Kidney (tissue), 14 donors: Measurements from ENCODE around the gene CLRN3. TPM values are rescaled to one million over a fixed set of nuclear protein-coding genes. Genes with fewer than 3 reads are reported as not detected.

ENCODE experiments used
- DNase-seq, 5 donors: peaks; one replicate each; pipeline ENCODE4 v3.0.0-alpha.2; 2013 to 2020
- FAIRE-seq: peaks from 2 replicates; lab custom pipeline; 2012; peaks lifted over from hg19 to GRCh38; lab: Jason Lieb, UNC
- H3K27ac ChIP-seq, 2 donors: one replicate each; pipeline ENCODE4 v1.7.0; 2013; ENCODE audit warnings: low read depth in 2 of 2, low read length in 2 of 2, inconsistent platforms in 1 of 2
- H3K27me3 ChIP-seq: one replicate; pipeline ENCODE4 v1.7.1; 2013; ENCODE audit warnings: low read length, inconsistent platforms; ENCODE audit not compliant: control insufficient read depth, insufficient read depth
- H3K36me3 ChIP-seq, 3 donors: one replicate each; pipeline versions ENCODE4 v1.7.0 to v1.7.1; 2013; ENCODE audit warnings: low read length in 3 of 3, control low read depth in 1 of 3, inconsistent platforms in 1 of 3; ENCODE audit not compliant: insufficient read depth in 3 of 3, control insufficient read depth in 2 of 3
- H3K4me1 ChIP-seq, 3 donors: one replicate each; pipeline versions ENCODE4 v1.7.0 to v1.7.1; 2013; ENCODE audit warnings: low read length in 3 of 3, inconsistent platforms in 1 of 3, low read depth in 1 of 3; ENCODE audit not compliant: control insufficient read depth in 2 of 3, insufficient read depth in 2 of 3
- H3K4me3 ChIP-seq, 3 donors: one replicate each; pipeline versions ENCODE4 v1.7.0 to v1.8.1; 2013; ENCODE audit warnings: low read length in 3 of 3, control low read depth in 1 of 3, inconsistent platforms in 1 of 3
- H3K9ac ChIP-seq, 3 donors: one replicate each; pipeline versions ENCODE4 v1.7.0 to v1.7.1; 2013; ENCODE audit warnings: low read length in 3 of 3, control low read depth in 1 of 3, inconsistent platforms in 1 of 3
- H3K9me3 ChIP-seq, 3 donors: one replicate each; pipeline versions ENCODE4 v1.7.0 to v1.7.1; 2013; ENCODE audit warnings: low read length in 3 of 3, control low read depth in 1 of 3, inconsistent platforms in 1 of 3; ENCODE audit not compliant: control insufficient read depth in 2 of 3, insufficient read depth in 1 of 3
- CTCF ChIP-seq: IDR thresholded peaks from 3 replicates; pipeline ENCODE4 v1.5.1; 2012; ENCODE audit warnings: mild to moderate bottlenecking, moderate library complexity, borderline replicate concordance; ENCODE audit not compliant: insufficient read depth; ENCODE audit errors: extremely low read depth
- intact Hi-C: fragments of 100-400 bp; cut with DNase I; formaldehyde crosslinking; loops from one replicate; pipeline ENCODE4 v1.11.1; 2022
- polyA plus RNA-seq: library from polyadenylated mRNA; stranded (reverse); fragments of 350-450 nt; fragmentation: Illumina TruSeq; extraction: RNeasy Lipid Tissue Mini Kit (QIAGEN cat#74804); gene quantifications from one replicate; pipeline ENCODE4 v1.2.3, GENCODE V29; 2014; ENCODE audit warnings: low read depth, low replicate concordance; ENCODE audit not compliant: insufficient read depth
- total RNA-seq: library from RNA; stranded (reverse); fragmentation: NEBNext Ultra II Directional; extraction: Animal tissue kit (Norgen Biotek cat#: 25700); gene quantifications from one replicate; pipeline ENCODE4 v1.2.1, GENCODE V29; 2021
- donor health status: control.
- donor health status: control.
- donor health status: control.
- donor health status: control.
- donor health status: control.
- donor health status: DM: yes; HTN: yes; CAD: no.
- donor health status: Normal renal cell carcinoma (clear cell type).

Gene CLRN3
- total and polyA plus RNA-seq, 2 donors from 2014 or later = 9.4 to 42.1 TPM

GRCh38 chr10:127882801-127883459, 9.8 kb downstream of the CLRN3 start:
- intact Hi-C loops = no loop called here
- Histone ChIP-seq H3K9ac (no peak overlapping the region), H3K36me3 (peaks cover 0 to 6% (median 0%) of the 10 kb centered on the region in 3 donors), H3K4me1 (peaks cover 0 to 13% (median 6%) of the 10 kb centered on the region in 3 donors), H3K9me3 (no peaks in the 10 kb centered on the region), H3K4me3 (no peak overlapping the region), H3K27ac (no peak overlapping the region), H3K27me3 (no peaks in the 10 kb centered on the region)
- no peak for FAIRE-seq
- no peak for DNase-seq
- no peak for TF ChIP-seq CTCF

GRCh38 chr10:127882391-127882790, 10.3 kb downstream of the CLRN3 start:
- intact Hi-C loops = no loop called here
- FAIRE-seq (no peak), DNase-seq (no peak)
- Histone ChIP-seq H3K9me3 (no peaks in the 10 kb centered on the region), H3K4me3 (no peak overlapping the region), H3K9ac (no peak overlapping the region), H3K36me3 (peaks cover 0 to 6% (median 0%) of the 10 kb centered on the region in 3 donors), H3K27ac (no peak overlapping the region), H3K4me1 (peaks cover 0 to 13% (median 4%) of the 10 kb centered on the region in 3 donors), H3K27me3 (no peaks in the 10 kb centered on the region)
- TF ChIP-seq CTCF = no peak

GRCh38 chr10:127881262-127881661, 11.5 kb downstream of the CLRN3 start:
- H3K9me3 ChIP-seq = no peaks in the 10 kb centered on the region
- DNase-seq = no peak
- FAIRE-seq = no peak
- no peak overlapping the region for H3K27ac ChIP-seq
- peaks cover 0 to 13% (median 4%) of the 10 kb centered on the region in 3 donors for H3K4me1 ChIP-seq
- peaks cover 0 to 6% (median 0%) of the 10 kb centered on the region in 3 donors for H3K36me3 ChIP-seq
- TF ChIP-seq CTCF = no peak
- H3K27me3 ChIP-seq = no peaks in the 10 kb centered on the region
- no peak overlapping the region for H3K4me3 ChIP-seq
- intact Hi-C loops = no loop called here
- H3K9ac ChIP-seq = no peak overlapping the region
